Measurements from ENCODE around the gene KRTAP13-3. TPM values are rescaled to one million over a fixed set of nuclear protein-coding genes. Genes with fewer than 3 reads are reported as not detected.

KRTAP13-3 gene
- total RNA-seq, 1 experiment from 2014 or later: not detected

GRCh38 chr21:30382201-30382600, 43.5 kb downstream of the KRTAP13-3 start:
- no peak overlapping the region for H2BK5ac ChIP-seq (ENCODE audit: insufficient read length, low read length)
- Mint-ChIP-seq H3K4me3 (no peak overlapping the region), H3K36me3 (ENCODE audit: insufficient read depth in 1 of 3, low read depth in 3 of 3) (peaks cover 0 to 2% (median 0%) of the 10 kb centered on the region in 3 experiments; a peak in 2 of 7 replicates), H3K27me3 (ENCODE audit: low read depth) (no peaks in the 10 kb centered on the region; the same call in 1 of the 2 replicates), H3K27ac (no peak overlapping the region), H3K4me1 (no peaks in the 10 kb centered on the region), H3K9me3 (peaks cover 6 to 10% of the 10 kb centered on the region in 2 experiments; a peak in 3 of 5 replicates)
- no peaks in the 10 kb centered on the region for H3K23me2 ChIP-seq (ENCODE audit: insufficient read length, low read depth, low read length, poor library complexity, severe bottlenecking)
- no peak overlapping the region for H3K27ac ChIP-seq (ENCODE audit: insufficient read length, low read depth, low read length)
- no peak overlapping the region for H3T11ph ChIP-seq (ENCODE audit: low read length)
- no peak overlapping the region for H4K5ac ChIP-seq (ENCODE audit: insufficient read length, low read depth, low read length)
- H3K4me2 ChIP-seq (ENCODE audit: insufficient read depth, insufficient read length, low read length): no peak overlapping the region
- H3K18ac ChIP-seq (ENCODE audit: insufficient read length, low read depth, low read length): no peak overlapping the region
- no peak overlapping the region for H2BK15ac ChIP-seq (ENCODE audit: low read depth, low read length)
- H2BK12ac ChIP-seq (ENCODE audit: insufficient read length, low read depth, low read length): no peak overlapping the region
- no peaks in the 10 kb centered on the region for H3K27me3 ChIP-seq (ENCODE audit: insufficient read depth, low read length)
- no peak overlapping the region for H4K8ac ChIP-seq (replicated peaks; ENCODE audit: insufficient read length, low read depth, low read length)
- WGBS (ENCODE audit: extremely low coverage, insufficient read length, low lambda C conversion rate): no CpG with 5 or more reads among the region's 1 CpG
- no peaks in the 10 kb centered on the region for H3K79me1 ChIP-seq (ENCODE audit: insufficient read depth, low read depth, low read length, poor library complexity, severe bottlenecking)
- no peak for TF ChIP-seq CTCF (conservative IDR thresholded peaks at IDR 0.05)
- no peaks in the 10 kb centered on the region for H4K20me1 ChIP-seq (ENCODE audit: control insufficient read depth, insufficient read depth, insufficient read length)
- H2AK5ac ChIP-seq (ENCODE audit: insufficient read length, low read length): no peak overlapping the region
- no peaks in the 10 kb centered on the region for H3K9me3 ChIP-seq (ENCODE audit: control insufficient read depth, low read depth, low read length)
- H3K4me1 ChIP-seq (ENCODE audit: insufficient read depth, low read length): no peaks in the 10 kb centered on the region
- no peak overlapping the region for H3K14ac ChIP-seq (ENCODE audit: insufficient read depth, low read length)
- H2BK20ac ChIP-seq (ENCODE audit: low read depth, low read length, poor library complexity, severe bottlenecking): no peak overlapping the region
- no peak overlapping the region for H4K91ac ChIP-seq (ENCODE audit: insufficient read length, low read depth, low read length)
- no peak overlapping the region for H3K56ac ChIP-seq (ENCODE audit: insufficient read length, low read depth, low read length)
- H3K9ac ChIP-seq (ENCODE audit: extremely low read depth, insufficient read length, low read length): no peak overlapping the region
- H2BK120ac ChIP-seq (ENCODE audit: low read depth, low read length, poor library complexity, severe bottlenecking): no peak overlapping the region
- H3K4ac ChIP-seq (ENCODE audit: low read depth, low read length): no peak overlapping the region
- no peak overlapping the region for H2AFZ ChIP-seq (ENCODE audit: low read length)
- no peak for DNase-seq
- H3K23ac ChIP-seq (ENCODE audit: insufficient read length, low read depth, low read length): no peak overlapping the region
- no peaks in the 10 kb centered on the region for H3K79me2 ChIP-seq (ENCODE audit: insufficient read depth, low read length)

Other genes starting within 250 kb of the KRTAP13-3 start
- gene CLDN8, start 209.8 kb downstream of the KRTAP13-3 start, total RNA-seq (2021): not detected in 2 replicates
- gene KRTAP24-1, start 143.0 kb downstream of the KRTAP13-3 start, total RNA-seq (2021): not detected in 2 replicates
- not detected in 2 replicates for gene KRTAP25-1, start 136.4 kb downstream of the KRTAP13-3 start, total RNA-seq (2021)
- gene KRTAP26-1, start 105.6 kb downstream of the KRTAP13-3 start, total RNA-seq (2021): not detected in 2 replicates
- gene KRTAP27-1, start 88.2 kb downstream of the KRTAP13-3 start, total RNA-seq (2021): not detected in 2 replicates
- not detected in 2 replicates for gene KRTAP23-1, start 77.3 kb downstream of the KRTAP13-3 start, total RNA-seq (2021)
- not detected in 2 replicates for gene KRTAP13-2, start 53.7 kb downstream of the KRTAP13-3 start, total RNA-seq (2021)
- gene KRTAP13-1, start 29.9 kb downstream of the KRTAP13-3 start, total RNA-seq (2021): not detected in 2 replicates
- gene KRTAP13-4, start 4.3 kb upstream of the KRTAP13-3 start, total RNA-seq (2021): 0.39 and 0.68 TPM in 2 replicates
- gene KRTAP15-1, start 14.3 kb upstream of the KRTAP13-3 start, total RNA-seq (2021): not detected in 2 replicates
- not detected in 2 replicates for gene KRTAP19-1, start 54.4 kb upstream of the KRTAP13-3 start, total RNA-seq (2021)
- not detected in 2 replicates for gene KRTAP19-2, start 61.5 kb upstream of the KRTAP13-3 start, total RNA-seq (2021)
- gene KRTAP19-3, start 66.1 kb upstream of the KRTAP13-3 start, total RNA-seq (2021): not detected in 2 replicates
- not detected in 2 replicates for gene KRTAP19-4, start 71.2 kb upstream of the KRTAP13-3 start, total RNA-seq (2021)
- gene KRTAP19-5, start 76.2 kb upstream of the KRTAP13-3 start, total RNA-seq (2021): not detected in 2 replicates
- gene KRTAP19-6, start 115.9 kb upstream of the KRTAP13-3 start, total RNA-seq (2021): not detected in 2 replicates
- gene KRTAP19-7, start 135.4 kb upstream of the KRTAP13-3 start, total RNA-seq (2021): not detected in 2 replicates
- gene KRTAP22-2, start 164.5 kb upstream of the KRTAP13-3 start, total RNA-seq (2021): not detected in 2 replicates
- gene KRTAP6-3, start 166.5 kb upstream of the KRTAP13-3 start, total RNA-seq (2021): not detected in 2 replicates
- not detected in 2 replicates for gene KRTAP6-2, start 173.0 kb upstream of the KRTAP13-3 start, total RNA-seq (2021)
- gene KRTAP22-1, start 175.2 kb upstream of the KRTAP13-3 start, total RNA-seq (2021): not detected in 2 replicates
- not detected in 2 replicates for gene KRTAP6-1, start 188.0 kb upstream of the KRTAP13-3 start, total RNA-seq (2021)
- not detected in 2 replicates for gene KRTAP20-1, start 190.5 kb upstream of the KRTAP13-3 start, total RNA-seq (2021)
- gene KRTAP20-4, start 194.7 kb upstream of the KRTAP13-3 start, total RNA-seq (2021): not detected in 2 replicates
- not detected in 2 replicates for gene KRTAP20-2, start 209.3 kb upstream of the KRTAP13-3 start, total RNA-seq (2021)
- gene KRTAP20-3, start 216.9 kb upstream of the KRTAP13-3 start, total RNA-seq (2021): not detected in 2 replicates